ENCODE measurements around the gene ZMYND11.
"Not testable (repeated sequence)": the region's sequence is repeated elsewhere in the genome, so short reads cannot be mapped to it uniquely, and the experiment has no call there.

Gene ZMYND11

DNA sequence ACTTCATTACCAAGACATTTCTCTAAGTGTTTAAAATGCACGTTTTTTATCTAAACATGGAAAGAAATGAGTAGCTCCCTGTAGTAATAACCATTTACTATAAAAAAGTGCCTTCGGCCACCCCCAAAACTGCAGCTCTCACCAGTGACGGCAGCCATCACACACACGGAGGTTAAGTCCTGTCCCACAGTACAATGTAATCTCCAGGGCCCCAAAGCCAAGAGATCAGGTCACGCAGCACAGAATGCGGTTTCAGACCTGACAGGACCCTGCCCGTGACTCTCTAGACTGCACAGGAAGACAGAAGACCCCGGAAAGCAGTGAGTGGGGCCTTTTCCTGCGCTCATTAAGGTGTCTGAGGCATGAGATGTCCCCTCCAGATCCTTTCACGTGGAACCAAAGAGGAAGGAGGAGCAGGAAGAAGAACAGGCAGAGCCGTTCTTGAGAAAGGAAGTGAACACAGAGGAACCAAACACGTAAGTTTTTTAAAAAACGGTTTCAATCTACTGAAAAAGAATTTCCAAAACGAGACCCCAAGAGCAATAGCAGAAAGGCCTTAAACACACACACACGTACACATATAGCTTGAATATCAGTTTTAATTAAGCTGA lies 125.7 kb downstream of the ZMYND11 start:
- FAIRE-seq: no peak

DNA sequence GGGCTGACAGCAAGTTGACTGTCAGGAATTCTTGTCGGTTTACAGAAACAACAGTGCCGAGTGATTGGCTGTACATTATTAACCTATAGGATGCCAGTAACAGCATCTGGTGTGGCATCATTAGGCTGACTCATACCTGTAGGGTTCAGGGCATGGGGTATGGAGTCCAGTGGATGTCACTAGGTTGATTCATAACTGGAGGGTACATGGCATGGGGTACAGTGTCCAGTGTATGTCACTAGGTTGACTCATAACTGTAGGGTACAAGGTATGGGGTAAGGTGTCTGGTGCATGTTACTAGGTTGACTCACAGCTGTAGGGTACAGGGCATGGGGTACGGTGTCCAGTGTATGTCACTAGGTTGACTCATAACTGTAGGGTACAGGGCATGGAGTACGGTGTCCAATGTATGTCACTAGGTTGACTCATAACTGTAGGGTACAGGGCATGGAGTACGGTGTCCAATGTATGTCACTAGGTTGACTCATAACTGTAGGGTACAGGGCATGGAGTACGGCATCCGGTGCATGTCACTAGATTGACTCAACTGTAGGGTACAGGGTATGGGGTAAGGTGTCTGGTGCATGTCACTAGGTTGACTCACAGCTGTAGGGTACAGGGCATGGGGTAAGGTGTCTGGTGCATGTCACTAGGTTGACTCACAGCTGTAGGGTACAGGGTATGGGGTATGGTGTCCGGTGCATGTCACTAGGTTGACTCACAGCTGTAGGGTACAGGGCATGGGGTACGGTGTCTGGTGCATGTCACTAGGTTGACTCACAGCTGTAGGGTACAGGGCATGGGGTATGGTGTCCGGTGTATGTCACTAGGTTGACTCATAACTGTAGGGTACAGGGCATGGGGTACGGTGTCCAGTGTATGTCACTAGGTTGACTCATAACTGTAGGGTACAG lies 129.2 kb downstream of the ZMYND11 start:
- FAIRE-seq: not testable (repeated sequence)

DNA sequence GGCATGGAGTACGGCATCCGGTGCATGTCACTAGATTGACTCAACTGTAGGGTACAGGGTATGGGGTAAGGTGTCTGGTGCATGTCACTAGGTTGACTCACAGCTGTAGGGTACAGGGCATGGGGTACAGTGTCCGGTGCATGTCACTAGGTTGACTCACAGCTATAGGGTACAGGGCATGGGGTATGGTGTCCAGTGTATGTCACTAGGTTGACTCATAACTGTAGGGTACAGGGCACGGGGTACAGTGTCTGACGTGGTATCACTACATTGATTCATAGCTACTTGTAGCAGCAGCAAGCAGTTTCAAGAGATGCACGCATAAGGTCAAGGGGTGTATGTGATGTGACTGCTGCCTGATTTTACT lies 129.8 kb downstream of the ZMYND11 start:
- not testable (repeated sequence) for FAIRE-seq

DNA sequence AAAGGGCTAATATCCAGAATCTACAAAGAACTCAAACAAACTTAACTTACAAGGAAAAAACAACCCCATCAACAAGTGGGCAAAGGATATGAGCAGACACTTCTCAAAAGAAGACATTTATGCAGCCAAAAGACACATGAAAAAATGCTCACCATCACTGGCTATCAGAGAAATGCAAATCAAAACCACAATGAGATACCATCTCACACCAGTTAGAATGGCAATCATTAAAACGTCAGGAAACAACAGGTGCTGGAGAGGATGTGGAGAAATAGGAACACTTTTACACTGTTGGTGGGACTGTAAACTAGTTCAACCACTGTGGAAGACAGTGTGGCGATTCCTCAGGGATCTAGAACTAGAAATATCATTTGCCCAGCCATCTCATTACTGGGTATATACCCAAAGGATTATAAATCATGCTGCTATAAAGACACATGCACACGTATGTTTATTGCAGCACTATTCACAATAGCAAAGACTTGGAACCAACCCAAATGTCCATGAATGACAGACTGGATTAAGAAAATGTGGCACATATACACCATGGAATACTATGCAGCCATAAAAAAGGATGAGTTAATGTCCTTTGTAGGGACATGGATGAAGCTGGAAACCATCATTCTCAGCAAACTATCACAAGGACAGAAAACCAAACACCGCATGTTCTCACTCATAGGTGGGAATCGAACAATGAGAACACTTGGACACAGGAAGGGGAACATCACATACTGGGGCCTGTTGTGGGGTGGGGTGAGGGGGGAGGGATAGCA lies 130.7 kb downstream of the ZMYND11 start:
- FAIRE-seq: not testable (repeated sequence)

DNA sequence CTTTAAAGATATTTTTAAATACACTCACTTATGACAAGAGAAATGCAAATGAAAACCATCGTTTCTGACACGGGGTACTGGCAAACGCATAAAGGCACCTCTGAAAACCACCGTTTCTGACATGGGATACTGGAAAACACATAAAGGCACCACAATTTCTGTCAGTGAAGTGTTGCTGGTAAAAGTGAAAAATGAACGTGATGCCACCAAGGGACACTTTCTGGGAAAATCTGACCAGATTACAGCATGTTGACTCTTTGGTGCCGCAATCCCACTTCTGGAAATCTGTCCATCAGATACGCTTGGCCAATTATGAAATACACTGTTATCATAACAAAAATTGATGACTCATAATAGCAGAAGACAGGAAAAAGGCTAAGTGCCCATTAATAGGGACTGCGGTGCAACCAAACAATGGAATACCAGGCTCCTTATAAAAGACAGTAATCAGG lies 131.7 kb downstream of the ZMYND11 start:
- no peak for FAIRE-seq

DNA sequence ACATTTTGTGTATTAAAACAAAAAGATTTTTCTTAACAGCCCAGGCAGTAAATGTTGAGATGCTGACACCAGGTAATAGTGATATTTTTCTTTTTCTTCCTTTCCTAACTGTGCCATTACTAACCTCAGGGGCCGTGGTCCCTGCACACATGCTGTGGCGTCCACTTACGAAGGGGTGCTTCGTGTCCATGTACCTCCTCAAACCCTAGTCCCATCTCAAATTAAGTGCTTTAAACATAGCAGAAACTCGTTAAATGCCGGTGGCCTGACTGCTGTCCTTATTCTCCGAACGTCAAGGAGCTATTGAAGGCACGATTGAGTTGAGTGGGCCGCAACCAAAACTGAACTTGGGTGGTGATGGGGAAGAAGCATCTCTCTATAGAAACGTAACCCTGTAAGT lies 132.4 kb downstream of the ZMYND11 start:
- no peak for FAIRE-seq

DNA sequence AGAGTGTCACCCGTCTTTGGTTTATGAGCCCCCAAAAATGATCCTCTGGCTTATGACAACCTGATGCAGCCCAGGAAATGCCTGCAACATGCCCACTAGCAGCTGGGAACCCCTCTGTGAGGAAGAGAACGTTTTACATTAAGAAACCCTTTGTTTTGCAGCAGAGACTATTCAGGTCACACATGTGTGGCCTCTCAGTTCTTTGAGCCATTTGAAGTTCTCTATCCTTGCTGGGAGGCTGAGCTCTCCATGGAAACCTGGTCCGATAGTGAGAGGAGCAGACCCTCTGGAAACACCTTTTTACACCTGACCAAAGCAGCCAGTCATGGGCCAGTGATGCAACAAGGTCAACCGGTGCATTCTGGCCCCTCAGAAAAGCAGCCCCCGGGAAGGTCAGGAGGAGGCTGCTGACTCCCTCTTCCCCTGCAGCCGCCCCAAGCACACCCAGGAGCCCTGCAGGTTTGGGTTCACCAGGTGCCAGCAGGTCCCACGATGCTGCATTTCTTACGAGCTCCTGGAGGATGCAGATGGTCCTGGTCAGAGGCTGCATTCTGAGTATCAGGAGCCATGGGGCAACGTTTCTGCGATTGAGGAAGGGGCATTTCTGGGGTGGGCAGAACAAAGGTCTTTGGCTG lies 134.3 kb downstream of the ZMYND11 start:
- no peak for FAIRE-seq

DNA sequence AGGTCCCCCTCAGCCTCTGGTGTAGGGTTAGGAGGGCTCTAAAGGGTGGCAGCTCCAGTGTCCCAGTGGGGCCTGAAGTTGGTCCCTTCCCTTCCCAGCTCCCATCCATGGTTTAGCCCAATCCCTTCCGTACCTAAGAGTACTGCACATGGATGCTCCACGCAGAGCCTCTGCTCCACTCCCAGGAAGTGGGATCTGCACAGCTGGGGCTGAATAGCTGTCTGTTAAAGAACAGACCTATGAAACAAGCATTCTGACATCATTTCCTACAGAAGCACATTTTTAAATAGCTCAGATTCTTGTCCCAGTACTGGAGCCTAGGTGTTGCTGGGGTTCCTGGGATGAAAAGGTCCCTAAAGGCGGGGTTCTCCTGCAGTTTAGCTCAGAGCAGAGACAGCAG lies 135.9 kb downstream of the ZMYND11 start:
- no peak for FAIRE-seq

DNA sequence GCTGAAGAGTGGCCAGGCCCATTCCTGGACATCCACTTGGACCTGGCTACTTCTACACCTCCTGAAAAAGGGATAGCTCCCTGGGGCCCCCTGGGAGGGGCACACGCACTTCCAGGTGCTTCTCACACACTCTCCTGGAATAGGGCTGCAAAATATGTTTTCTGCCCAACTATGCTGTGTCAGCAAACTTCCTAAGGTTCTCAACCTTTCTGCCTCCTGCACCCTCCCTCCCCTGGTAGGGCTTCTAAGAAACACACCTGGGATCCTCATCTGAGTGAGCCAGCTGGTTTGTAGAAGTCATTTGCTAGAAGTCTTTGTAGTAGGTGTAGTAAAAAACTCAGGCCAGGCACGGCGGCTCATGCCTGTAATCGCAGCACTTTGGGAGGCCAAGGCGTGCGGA lies 136.5 kb downstream of the ZMYND11 start:
- FAIRE-seq: no peak

DNA sequence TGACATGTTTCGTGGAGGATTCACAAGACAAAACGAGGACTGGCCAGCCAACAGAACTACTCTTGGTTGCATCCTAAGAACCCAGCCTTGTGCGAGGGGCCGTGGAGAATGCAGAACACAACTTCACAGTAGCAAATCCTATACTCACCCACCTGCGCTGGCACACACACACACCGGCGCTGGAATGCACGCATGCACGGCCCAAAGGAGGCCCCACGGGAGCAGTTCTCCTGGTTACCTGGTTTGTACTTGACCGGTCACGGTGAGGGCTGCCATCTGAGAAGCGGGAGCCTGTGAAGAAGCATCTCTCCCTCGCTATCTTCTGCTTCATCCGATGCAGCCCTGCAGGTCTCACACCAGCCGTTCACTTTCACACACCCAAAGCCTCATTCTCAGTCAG lies 137.8 kb downstream of the ZMYND11 start:
- no peak for FAIRE-seq

DNA sequence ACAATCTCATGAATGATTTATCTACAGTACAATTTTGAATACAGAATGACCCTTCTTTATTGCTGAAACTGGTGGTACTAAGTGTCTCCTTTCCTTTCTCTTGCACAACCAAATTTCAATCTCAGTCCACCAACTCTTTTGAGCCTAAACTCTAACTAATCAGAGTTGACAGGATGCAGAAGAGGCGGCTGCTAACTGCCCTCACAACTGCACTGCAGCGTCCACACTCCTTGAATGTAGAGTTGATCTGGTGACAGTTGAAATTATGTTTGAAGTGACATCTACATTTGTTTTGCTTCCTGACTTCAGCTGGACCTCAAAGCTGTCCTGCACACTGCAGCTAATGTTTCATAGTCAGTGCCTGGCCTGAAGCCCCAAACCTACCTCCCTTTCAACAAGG lies 139.6 kb downstream of the ZMYND11 start:
- no peak for FAIRE-seq

DNA sequence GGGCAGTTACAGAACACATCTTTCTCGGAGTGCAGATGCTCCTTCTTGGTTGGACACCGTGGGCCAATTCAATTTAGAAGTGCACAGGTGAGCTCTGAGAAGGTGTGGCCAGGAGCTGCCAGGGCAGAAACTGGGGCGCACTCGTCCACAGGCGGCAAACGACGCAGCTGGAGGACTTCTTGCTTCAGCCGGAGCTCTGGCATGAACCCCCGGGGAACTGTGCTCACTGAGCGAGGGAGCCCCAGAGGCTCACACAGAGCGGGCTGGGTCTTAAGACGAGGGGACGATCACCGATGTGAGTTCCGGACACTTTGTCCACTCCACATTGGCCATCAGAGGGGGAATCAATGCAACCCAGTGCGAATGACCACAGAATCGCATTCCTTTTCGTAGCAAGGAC lies 140.4 kb downstream of the ZMYND11 start:
- FAIRE-seq: no peak

DNA sequence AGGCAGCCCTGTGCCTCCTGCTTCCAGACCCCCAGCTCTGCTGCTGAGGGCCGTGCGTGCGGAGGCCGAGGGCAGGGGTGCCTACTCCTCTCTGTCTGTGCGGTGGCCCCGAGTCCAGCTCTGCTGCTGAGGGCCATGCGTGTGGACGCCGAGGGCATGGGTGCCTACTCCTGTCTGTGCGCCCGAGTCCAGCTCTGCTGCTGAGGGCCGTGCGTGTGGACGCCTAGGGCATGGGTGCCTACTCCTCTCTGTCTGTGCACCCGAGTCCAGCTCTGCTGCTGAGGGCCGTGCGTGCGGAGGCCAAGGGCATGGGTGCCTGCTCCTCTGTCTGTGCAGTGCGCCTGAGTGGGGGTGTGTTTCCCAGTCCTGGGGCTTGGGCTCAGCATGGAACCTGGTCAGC lies 142.7 kb downstream of the ZMYND11 start:
- no peak for FAIRE-seq

DNA sequence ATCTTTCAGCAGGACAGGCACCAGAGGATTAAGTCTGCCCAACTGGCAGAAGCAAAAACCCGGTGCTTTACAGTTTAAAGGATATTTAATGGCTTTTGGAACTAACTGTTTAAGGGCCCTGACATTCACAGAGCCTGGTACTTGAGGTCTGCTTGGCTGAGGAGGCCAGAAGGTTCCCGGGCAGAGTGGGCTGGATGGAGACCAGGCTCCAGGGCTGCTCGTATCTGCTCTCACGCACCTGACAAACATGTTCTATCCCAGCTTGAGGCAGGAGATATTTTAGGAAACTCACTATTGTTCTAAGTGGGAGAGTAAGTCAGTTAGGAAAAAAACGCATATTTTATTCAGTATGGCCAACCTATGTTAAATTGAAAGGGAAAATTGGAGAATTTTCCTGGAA lies 143.5 kb downstream of the ZMYND11 start:
- FAIRE-seq: no peak

DNA sequence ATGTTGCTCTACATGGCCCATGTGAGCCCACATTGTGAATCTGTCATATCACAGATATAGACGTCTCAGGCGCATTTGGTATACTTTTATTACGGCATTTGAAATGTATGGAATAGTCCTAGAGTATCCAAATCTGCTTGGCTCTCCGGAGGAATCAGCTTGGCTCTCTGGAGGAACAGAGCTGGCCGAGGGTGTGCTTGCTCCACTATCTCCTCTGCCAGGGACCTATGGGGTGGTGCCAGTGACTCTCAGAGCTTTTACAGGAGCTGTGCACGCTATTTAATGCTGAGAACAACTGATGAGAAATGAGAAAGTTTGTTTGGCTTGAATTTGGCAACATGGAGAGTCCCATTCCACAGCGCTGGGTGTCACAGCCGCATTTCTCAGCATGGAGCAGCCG lies 144.0 kb downstream of the ZMYND11 start:
- FAIRE-seq: no peak

DNA sequence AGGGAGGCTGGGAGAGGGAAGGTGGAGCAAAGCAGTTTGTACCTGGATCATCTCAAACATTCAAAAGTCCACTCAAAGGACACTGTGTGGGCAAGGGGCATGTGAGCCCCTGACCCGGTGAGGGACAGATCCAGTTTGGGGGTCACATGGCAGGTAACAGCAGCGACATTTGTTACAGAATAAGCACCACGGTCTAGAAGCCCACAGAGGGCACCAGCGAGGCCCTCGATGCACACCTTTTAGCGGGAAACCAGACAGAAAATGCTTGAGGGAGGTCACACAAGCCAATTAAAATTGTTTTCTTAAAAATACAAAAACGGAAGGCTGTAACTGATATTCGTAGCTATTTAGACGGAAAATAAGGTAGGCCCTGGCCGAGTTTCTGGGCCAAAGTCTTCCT lies 144.4 kb downstream of the ZMYND11 start:
- no peak for FAIRE-seq

DNA sequence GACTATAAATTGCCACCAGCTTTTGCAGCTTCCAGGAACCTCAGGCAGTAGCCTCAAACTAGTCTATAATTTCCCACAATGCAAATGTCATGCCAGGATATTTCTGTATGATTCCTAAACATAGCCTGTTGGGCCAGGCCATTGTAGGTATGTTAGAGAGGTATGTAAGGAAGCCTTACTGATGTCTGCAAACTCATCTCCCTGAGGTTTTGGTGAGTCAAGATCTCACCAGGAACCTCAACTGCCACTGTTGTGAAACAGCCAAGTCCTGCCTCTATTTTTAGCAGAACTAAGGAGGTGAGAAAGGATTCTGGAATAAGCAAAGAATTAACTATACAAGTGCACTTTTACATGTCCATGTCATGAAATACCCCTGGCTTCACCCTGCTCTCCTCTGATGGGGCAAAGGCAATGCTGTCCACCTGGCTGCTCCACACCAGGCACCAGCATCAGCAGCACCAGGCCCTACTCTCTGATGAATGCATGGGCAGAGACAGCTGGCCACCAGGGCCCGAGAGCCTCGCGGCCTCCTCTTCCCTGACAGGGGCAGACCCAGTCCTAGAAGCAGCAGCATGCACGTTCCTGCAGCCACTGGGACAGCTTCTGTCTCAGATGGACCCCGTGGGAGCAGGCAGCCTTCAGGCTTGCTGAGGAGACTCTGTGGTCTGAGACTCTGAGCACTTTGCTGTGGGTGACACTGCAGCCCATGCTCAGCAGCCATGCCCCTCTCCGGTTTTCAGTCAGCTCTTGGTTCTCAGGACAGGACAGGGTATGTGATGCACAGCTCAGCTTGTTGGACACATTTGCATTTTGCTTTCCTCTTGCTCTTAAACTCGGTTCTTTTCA lies 147.3 kb downstream of the ZMYND11 start:
- FAIRE-seq: no peak

DNA sequence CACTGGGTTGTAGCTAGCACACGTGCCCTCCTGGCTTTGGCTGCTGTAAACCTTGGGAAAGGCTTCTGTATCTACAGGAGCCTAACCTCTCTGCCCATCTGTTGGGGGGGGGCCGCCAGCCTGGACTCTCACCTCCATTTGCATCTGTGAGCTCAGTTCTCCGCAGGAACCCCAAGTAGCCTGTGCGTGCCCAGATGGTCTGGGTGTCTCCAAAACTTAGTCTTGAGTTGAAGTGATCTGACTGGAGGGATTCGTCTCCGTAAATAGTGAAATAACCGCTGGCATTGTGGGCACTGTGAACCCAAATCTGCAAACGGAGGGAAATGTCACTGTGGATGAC lies 147.9 kb downstream of the ZMYND11 start:
- no peak for FAIRE-seq

DNA sequence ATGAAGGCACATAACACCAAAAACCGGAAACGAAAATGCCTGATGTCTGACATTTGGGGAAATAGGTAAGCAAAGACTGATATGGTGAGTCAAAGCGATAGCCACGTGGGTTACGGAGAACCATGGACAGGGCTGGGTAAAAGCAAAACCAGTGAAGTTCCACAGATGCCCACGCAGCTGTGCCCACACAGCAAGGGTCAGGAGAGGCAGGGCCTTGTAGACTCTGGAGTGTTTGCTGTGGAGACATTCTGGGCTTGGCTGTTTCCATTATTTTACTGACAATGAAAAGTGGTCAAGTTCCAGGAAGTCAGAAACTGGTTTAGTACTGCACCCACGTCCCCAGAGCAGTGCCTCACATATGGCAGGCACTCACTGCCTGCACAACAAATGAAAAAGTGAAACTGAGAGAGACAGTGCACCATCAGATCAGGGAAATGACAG lies 148.7 kb downstream of the ZMYND11 start:
- no peak for FAIRE-seq

DNA sequence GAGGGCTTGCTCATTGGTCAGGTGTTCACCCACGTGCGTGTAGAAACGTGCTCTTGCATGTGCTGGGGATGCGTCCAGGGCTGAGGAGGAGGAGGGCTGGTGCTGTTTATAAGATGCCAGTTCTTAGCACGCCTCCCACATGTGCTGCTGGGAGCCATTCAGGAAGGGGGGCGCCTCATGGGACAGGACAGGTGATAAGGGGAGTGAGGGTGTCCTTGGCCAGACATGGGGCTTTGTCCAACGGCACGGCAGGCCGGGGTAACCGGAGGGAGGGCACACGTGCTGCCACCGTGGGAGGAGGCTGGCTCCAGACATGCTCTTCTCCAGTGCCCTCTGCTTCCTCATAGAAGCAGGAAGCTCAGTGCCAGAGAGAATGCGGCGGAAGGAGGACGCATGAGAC lies 150.0 kb downstream of the ZMYND11 start:
- no peak for FAIRE-seq

DNA sequence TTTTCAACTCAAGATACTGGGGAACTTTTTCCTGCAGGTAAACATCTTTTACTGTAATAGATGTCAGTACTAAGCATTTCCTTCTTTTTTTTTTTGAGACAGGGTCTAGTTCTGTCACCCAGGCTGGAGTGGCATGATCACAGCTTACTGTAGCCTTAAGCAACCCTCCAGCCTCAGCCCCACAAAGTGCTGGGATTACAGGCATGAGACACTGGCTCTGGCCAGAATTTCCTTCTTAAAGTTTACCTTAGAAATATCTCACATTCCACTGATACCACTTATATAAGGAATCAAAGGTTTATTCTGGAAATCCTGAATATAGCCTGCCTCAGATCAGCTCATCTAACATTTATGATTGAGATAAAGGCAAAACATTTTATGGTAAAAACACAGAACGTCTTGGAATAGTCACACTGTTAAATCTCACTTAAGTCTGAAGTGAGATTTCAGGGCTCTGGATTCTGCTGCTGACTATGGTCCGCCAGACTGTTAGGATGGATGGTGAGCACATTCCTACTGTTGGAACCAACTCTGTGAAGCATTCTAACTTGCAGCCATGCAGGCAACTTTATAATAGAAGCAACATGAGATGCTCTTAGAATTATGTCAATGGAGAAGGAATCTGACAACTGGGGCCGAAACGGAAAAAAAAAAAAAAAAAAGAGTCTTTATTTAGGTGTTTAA lies 151.9 kb downstream of the ZMYND11 start:
- no peak for FAIRE-seq

DNA sequence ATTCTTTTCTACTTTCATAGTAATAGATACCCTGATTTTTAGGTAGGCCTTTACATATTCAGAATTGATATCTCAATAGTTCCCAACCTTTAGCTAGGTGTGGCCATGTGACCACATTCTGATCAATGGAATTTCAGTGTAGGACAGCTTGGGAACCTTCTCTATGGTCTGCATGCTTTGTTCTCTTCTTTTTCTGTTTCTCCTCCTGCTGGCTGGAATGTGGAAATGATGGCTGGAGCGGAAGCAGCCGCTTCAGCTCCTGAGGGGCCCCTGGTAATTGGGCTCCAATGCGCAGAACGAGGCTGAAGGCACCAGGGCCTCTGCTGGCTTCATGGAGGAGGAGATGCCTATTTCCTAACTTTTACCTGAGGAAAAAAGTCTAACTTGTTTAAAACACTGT lies 152.6 kb downstream of the ZMYND11 start:
- no peak for FAIRE-seq
